Suprapubic skin (tissue), 4 donors: ENCODE data around the gene C14orf180.

Experiments
- CTCF ChIP-seq, 2 donors: fragments of 200-600 bp in 1 of 2; fragments of 450-650 bp in 1 of 2; sonication (generic) in 1 of 2; IDR thresholded peaks; one replicate each; pipeline ENCODE4 v1.5.1; 2016 to 2019; ENCODE audit warnings: antibody characterized with exemption in 2 of 2, mild to moderate bottlenecking in 1 of 2, moderate library complexity in 1 of 2
- EP300 ChIP-seq: sonication (generic); formaldehyde crosslinking; IDR thresholded peaks from one replicate; pipeline ENCODE4 v1.6.1; 2017; ENCODE audit warnings: antibody characterized with exemption
- POLR2A ChIP-seq, 2 donors: fragments of 450-650 bp; IDR thresholded peaks; one replicate each; pipeline ENCODE4 v1.6.1; 2017; ENCODE audit warnings: antibody characterized with exemption in 2 of 2, mild to moderate bottlenecking in 2 of 2, moderate library complexity in 2 of 2
- POLR2AphosphoS5 ChIP-seq, 3 donors: sonication (generic); formaldehyde crosslinking; IDR thresholded peaks; one replicate each; pipeline ENCODE4 v1.6.1; 2017; ENCODE audit warnings: antibody characterized with exemption in 3 of 3

- TF ChIP-seq CTCF (IDR thresholded peaks at IDR 0.05): no peak
- TF ChIP-seq POLR2AphosphoS5 (IDR thresholded peaks at IDR 0.05): no peak
- no peak for TF ChIP-seq POLR2A (IDR thresholded peaks at IDR 0.05)
- no peak for TF ChIP-seq EP300
Measured at GRCh38 chr14:104591506-104592291, 12.1 kb downstream of the C14orf180 start.
